HG03439 (cell line): ENCODE data around the gene HTR4.
A peak's percentile ranks its signal among the peaks of the same experiment; 100 is the strongest.
"Not testable (repeated sequence)": the region's sequence is repeated elsewhere in the genome, so short reads cannot be mapped to it uniquely, and the experiment has no call there.

Experiments
- ATAC-seq: cut with Tn5 transposase; IDR thresholded peaks from one replicate; pipeline ENCODE4 v1.9.1; 2021; ENCODE audit warnings: mild to moderate bottlenecking, moderate library complexity; ENCODE audit not compliant: unreplicated experiment

The HTR4 gene

GRCh38 chr5:148540647-148541046, 113.7 kb downstream of the HTR4 start:
- no peak for ATAC-seq

DNA sequence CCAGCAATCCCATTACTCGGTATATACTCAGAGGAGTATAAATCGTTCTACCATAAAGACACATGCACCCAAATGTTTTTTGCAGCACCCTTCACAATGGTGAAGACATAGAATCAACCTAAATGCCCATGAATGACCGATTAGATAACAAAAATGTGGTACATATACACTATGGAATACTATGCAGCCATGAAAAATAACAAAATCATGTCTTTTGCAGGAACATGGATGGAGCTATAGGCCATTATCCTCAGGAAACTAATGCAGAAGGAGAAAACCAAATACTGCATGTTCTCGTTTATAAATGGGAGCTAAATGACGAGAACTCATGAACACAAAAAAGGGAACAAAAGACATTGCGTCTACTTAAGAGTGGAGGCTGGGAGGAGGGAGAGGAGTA, 114.5 kb downstream of the HTR4 start:
- no peak for ATAC-seq

DNA sequence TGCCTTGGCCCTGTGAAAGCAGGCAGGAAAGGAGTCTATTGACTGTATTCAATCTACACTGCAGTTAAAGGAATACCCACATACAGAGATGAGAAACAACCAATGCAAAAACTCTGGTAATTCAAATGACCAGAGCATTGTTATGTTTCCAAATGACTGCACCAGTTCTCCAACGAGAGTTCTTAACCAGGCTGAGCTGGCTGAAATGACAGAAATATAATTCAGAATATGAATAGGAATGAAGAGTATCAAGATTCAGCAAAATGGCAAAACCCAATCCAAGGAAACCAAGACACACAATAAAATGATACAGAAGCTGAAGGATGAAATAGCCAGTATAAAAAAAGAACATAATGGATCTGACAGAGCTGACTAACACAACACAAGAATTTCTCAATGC, 119.1 kb downstream of the HTR4 start:
- no peak for ATAC-seq

DNA sequence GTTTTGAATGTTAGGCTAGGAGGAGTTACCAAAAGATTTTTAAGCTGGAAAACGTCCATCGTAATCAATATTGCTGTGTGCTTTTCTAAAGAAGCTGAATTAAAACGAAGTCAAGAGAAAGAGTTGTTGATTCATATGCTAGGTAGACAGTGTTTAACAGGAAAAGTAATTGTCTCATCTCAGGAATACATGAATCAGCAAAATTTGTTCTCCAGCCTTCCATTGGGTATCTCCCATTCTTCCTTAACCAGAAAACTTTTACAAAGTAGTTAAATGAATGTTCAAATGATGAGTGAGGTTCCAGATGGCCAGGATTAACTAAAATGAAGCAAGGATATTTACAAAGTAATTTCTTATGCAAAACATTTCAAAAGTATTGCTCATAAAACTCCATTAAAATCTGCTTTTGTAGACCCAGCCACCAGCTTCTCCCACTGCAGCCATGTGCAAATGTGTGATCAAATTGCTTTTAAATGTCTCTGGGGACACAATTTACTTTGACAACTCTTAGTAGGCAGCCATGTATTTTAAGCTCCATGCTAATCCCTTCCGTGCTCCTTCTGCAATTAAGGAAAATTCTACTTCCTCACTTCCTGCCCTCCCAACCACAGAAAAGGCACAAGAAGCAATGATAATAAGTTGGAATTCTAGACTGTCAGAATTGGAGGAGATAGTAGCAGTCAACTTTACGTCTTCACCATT, 121.2 kb downstream of the HTR4 start:
- ATAC-seq, result no peak

GRCh38 chr5:148529450-148529849, 124.9 kb downstream of the HTR4 start:
- ATAC-seq, result not testable (repeated sequence)

DNA sequence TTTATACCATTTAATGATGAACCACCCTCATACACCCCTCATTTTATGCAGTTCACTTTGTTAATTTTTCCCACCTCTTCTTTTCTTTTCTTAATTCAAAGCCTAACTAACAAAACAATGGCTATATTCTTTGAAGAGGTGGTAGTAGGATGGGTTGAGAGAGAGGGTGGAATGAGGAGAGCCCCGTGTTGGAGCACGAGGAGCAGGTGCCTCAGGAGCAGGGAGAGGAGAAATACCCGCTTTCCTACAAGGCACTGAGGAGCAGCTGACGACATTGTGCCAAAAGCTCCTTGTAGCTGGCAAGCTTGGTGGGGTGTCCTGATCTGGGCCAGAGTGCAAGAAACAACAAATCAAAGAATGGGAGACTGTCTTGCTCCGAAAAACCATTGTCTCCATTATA, 129.6 kb downstream of the HTR4 start:
- no peak for ATAC-seq

DNA sequence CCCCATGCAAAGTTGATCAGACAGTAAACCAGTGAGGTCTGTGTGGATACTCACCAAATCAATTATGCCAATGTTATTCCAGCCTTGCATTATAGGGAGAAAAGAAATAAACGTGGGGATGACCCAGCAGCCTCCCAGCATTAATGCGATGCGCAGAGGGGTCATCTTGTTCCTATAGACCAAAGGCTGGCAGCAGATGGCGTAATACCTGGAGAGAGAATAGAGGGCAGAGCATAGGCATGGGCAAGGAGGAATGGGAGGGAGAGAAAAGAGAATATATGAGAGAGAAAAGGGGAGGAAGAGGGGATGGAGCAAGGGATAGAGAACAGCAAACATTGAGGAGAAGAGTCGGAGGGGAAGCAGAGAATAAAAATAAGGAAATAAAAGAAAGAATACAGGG, 131.2 kb downstream of the HTR4 start:
- no peak for ATAC-seq

- ATAC-seq, result no peak
Measured at GRCh38 chr5:148515460-148515859, 138.9 kb downstream of the HTR4 start.

- ATAC-seq, result no peak
Measured at GRCh38 chr5:148514344-148514743, 140.0 kb downstream of the HTR4 start.

GRCh38 chr5:148512498-148512897, 141.8 kb downstream of the HTR4 start:
- ATAC-seq, result no peak

GRCh38 chr5:148511810-148512347, 142.4 kb downstream of the HTR4 start:
- ATAC-seq, result peak; percentile 66

GRCh38 chr5:148509893-148510292, 144.4 kb downstream of the HTR4 start:
- no peak for ATAC-seq

DNA sequence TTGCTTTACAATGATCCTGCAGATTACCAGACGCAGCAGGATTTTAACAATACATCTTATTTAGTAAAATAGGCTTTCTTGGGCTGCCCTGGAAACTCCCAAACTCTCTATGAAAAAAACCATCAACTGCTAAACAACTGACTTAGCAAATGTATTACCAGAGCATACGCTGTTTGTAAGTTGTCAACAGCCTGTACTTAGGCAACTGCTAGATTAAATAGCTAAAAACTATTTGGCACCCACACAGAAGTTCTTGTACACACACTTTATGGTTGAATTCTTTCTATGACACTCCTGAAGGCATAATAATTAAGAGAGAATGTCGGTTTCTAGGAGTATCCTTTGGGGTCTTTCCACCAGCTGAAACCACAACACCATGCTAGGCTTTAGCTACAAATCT, 146.7 kb downstream of the HTR4 start:
- ATAC-seq, result no peak

DNA sequence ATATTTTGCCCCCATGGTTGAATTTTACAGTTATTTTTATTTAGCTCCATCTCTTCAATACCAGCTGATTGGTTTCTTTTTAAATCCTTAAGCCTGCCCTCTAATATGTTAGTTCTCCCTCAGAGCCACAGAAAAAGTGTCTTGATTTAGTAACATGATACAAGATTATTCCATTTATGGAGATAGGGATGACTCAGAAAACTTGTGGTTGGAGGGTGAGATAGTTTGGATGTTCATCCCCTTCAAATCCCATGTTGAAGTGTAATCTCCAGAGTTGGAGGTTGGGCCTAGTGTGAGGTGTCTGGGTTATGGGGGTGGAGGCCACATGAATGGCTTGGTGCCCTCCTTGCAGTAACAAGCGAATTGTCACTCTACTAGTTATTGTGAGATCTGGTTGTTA, 154.9 kb downstream of the HTR4 start:
- ATAC-seq, result no peak

DNA sequence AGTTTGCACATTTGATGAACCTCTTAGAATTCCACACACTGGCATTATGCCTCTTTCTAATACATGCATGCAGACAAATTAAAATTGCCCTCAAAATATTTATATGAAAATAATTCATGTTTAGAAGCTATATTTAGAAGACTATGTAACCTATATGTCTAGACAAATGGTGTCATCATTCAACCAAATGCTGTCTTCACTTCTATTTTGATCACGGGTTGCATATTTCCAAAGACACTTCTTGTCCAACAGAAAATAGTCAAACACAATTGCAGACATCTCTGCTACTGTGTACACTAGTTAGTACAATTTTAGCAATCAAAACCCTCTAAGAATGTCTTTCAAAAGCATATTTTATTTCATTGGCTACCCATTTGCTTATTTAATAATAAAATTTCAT, 156.6 kb downstream of the HTR4 start:
- no peak for ATAC-seq

DNA sequence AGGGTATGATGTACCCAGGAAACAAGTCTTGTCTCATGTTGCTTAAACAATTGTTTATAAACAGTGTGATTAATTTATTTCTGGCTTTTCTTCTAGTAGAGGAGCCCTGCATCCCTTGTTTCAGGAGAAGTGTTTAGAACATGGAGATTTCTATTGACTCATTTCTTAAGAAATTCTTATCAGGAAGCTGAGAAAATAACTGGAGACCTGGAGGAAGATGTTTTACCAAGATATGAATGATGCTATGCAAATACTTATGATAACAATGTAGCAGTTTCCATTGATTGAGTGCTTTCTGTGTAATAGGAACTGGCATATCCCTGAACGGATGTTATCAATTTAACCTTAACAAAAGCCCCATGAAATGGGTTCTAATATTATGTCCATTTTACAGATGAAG, 162.0 kb downstream of the HTR4 start:
- no peak for ATAC-seq

DNA sequence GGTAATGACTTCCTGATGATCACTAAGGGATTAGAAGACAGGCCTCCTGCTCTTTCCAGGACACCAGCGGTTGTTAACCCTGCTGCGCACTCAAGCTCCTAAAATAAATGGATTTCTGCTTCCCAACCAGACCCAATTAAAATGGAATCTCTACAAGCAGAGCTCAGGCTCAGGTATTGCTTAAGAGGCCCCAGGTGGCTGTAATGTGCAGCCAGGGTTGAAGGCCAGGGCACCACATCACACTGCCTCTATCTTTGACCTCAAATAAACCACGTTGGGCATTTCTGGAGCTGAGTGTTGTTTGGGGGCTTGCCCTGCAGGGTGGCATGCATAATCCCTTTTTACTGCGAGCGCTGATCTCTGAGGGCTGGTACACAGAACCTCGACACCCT, 162.5 kb downstream of the HTR4 start:
- ATAC-seq, result no peak

GRCh38 chr5:148491015-148491792, 163.1 kb downstream of the HTR4 start:
- ATAC-seq, result no peak

DNA sequence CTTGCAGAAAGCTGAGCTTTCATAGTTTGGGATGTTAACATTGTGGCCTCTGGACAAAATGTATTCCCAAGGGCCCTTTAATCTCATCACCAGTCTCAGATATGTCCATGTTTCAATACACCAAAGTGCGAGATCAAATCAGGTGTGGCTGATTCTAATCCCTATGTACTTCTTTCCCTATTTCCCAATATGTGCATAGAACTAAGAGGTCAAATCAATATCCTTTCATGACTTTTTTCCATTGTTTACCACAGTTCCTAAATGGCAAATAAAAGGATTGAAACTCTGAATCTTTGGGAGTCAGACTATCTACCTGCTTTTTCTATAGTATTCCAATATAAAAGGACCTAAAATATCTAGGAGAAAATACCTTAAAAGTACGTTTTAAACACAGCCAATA, 165.6 kb downstream of the HTR4 start:
- ATAC-seq, result no peak

GRCh38 chr5:148486456-148486855, 167.9 kb downstream of the HTR4 start:
- no peak for ATAC-seq

GRCh38 chr5:148484651-148485050, 169.7 kb downstream of the HTR4 start:
- ATAC-seq, result no peak

DNA sequence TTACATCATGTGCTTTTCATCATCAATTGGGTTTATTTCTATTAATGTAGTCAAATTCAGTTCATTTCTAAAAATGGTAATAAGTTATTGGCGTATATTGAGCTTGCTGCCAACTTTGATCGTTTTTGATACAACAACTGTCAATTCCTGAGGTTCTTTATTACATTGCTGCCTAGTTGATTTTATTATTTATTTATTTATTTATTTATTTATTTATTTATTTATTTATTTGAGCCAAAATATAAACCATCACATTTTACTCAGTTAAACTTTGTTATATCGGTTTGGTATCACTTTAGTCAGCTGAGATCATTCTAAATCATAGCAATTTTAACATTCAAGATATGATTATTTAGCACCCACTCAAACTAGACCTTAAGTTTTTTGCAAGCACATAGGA, 170.6 kb downstream of the HTR4 start:
- ATAC-seq, result no peak
